CD4-positive, alpha-beta T cell treated with Interleukin-6 for 4 hours (primary cell): Measurements from ENCODE around the gene SFSWAP.

ENCODE experiments used
- DNase-seq: peaks from one replicate; pipeline ENCODE4 v3.0.0-alpha.2; 2020; ENCODE audit warnings: mixed read lengths

The SFSWAP gene

GRCh38 chr12:131824450-131824849 lies 113.6 kb downstream of the SFSWAP start:
- no peak for DNase-seq

DNA sequence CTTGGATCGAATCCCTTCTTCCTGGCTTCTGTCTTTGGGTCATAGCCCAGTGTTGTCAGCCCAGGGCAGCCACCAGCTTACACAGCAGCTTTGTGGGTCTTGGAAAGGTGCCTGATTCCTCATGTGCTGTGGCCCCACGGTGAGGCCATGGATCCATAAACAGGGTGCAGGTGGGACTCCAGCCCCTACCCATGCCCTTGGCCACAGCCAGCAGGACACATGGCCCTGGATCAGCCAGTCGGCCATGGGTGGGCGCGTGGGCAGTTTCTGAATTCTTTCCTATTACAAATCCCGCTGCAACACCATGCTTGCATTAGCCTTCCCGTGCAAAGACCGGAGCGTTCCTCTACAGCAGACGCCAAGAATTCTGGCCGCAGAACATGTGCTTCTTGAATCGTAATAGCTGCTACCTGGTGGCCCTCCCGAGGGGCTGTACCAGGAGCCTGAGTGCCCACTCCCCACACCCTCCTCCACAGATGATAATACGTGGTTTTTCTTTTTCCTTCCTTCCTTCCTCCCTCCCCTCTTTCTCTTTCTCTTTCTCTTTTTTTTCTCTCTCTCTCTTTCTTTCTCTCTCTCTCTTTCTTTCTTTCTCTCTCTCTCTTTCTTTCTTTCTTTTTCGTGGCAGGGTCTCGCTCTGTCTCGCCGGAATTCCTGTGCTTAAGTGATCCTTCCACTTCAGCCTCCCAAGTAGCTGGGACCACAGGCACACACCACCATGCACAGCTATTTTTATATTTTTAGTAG lies 114.4 kb downstream of the SFSWAP start:
- no peak for DNase-seq

GRCh38 chr12:131826097-131826928 lies 115.4 kb downstream of the SFSWAP start:
- DNase-seq, result no peak

- DNase-seq, result peak; percentile 17
These were observed 117.2 kb downstream of the SFSWAP start, which contains the start of gene MMP17 for GRCh38 chr12:131827961-131828534. Gene MMP17 (plus strand): TSS chr12:131828393. CDS start chr12:131828495, 102 bp downstream.

DNA sequence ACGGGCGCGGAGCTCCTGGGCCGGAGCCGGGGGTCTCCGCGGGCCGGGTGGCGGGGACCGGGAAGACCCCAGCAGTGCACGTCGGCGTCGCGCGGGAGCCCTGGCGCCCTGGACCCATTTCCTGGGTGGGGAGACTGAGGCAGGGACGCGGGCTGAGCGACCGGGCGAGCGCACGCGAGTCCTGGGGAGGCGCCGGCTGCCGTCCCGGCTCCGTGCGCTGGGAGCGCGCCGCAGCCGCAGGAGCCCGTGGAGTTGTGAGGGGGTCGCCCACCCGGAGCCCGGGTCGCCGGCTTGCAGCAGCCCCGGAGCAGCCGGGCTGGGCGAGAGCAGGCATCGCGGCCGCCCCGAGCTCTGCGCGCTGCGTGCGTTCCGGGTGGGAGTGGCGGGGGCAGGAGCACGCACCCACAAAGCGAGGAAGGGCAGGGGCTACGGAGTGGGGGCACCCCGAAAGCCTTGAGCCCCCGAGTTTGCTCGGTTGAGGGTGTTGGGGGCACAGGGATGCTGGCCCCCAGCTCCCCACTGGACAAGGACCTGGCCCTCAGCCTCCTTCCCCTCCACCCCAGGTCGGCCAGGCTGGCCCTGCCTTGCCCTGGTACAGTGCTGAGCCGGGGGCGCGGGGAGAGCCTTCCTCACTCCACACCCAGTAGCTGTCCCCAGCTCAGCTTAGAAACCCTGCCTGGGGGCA lies 117.9 kb downstream of the SFSWAP start:
- no peak for DNase-seq

DNA sequence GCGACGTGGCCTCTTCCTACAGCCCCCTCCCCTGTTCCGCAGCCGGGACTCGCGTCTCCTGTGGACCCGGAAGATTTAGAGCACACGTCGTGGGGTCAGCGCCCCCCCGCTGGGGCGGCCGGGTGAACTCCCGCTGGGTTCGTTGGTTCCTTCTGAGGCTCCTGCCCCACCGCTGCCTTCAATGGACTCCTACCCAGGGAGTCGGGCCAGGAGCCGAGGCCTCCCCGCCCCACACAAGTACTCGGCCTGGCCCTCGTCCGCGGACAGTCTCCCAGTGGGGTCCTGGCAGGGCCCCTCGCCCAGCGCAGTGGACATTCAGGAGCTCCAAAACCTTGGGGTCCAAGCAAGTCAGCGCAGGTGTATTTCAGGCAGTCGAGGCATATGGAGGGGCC lies 118.5 kb downstream of the SFSWAP start:
- no peak for DNase-seq

DNA sequence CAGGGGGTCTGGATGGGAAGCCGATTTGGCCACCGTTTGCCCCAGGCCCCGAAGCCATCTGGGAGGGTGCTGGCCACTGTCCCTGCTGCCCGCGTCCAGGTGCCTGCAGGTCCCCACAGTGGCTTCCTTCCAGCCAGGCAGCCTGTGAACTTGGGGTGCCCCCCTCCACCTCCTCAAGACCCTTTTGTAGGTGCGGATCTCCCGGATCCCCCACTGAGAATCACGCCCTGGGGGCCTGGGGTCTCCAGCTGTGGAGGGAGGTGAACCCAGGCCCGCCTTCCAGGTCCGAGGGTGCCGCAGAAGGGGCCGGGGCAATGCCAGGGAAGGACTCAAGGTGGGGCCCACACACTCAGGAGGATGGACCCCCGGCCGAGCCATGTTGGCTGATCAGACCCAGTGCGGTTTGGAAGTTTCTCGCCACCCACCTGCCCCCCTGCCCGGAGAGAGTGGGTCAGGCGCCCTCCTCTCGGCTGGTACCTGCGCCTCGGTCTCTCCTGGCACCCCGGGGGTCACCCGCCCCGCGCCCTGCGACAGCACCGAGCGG lies 119.0 kb downstream of the SFSWAP start:
- DNase-seq, result no peak

DNA sequence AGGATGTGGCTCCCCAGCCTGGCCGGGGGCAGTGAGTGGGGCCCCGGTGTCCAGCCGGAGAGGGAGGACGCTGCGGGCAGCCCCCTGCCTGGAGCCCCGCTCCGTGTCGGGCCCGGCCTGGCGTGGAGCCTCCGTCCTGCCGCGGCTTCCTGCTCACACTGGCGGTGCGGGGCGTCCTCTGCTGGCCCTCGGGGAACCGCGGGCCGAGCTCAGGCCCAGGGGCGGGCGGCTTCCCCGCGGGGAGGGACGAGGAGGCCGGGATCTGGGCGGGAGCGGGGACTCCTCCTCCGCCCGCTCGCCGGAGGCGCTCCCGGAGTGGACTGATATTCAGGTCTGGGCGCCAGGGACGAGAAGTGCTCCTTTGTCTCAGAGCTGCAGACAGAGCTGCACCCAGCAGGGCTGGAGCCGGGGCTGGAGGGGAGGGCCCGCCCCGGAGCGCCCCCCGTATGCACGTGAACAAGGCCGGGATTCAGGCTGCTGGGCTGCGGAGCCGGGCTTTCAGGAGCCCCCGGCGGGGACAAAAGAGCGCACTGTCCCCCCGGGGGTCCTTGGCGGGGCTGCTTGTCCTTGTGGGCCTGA lies 119.5 kb downstream of the SFSWAP start:
- DNase-seq, result peak; percentile 45

DNA sequence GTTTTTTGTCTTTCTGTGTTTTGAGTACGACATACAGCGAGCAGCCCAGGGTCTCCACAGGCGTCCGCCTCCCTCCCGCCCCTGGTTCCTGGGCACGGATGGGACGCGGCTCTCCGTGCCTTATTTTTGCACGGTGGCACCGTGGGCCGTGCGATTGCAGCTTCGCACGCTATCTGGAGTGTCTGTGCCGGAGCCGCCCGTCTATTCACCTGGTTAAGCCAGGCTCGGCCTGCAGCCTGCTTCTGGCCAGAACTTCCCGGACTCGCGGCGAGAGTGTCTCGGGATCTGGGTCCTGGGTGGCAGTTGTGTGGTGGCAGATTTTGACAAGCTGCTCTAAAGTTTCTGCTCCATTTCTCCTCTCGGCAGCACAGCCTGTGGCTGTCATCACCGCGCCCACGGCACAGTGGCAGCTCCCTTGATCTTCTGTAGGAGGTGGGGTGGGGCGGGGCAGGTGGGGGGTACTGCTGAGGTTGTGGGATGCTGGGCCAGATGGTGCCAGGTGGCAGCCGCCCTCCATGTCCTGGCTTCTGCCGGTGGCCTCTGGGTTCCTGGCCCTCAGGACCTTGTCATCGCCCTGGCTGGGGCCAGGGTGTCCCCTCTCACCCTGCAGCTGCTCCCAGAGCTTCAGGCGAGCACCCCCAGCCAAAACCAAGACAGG lies 120.2 kb downstream of the SFSWAP start:
- DNase-seq, result peak; percentile 24

GRCh38 chr12:131831635-131832041 lies 120.7 kb downstream of the SFSWAP start:
- DNase-seq, result no peak

- no peak for DNase-seq
These were observed 121.7 kb downstream of the SFSWAP start for GRCh38 chr12:131832321-131833231.

- DNase-seq, result no peak
These were observed 122.5 kb downstream of the SFSWAP start for GRCh38 chr12:131833288-131833895.

- DNase-seq, result no peak
These were observed 123.2 kb downstream of the SFSWAP start for GRCh38 chr12:131833896-131834641.

DNA sequence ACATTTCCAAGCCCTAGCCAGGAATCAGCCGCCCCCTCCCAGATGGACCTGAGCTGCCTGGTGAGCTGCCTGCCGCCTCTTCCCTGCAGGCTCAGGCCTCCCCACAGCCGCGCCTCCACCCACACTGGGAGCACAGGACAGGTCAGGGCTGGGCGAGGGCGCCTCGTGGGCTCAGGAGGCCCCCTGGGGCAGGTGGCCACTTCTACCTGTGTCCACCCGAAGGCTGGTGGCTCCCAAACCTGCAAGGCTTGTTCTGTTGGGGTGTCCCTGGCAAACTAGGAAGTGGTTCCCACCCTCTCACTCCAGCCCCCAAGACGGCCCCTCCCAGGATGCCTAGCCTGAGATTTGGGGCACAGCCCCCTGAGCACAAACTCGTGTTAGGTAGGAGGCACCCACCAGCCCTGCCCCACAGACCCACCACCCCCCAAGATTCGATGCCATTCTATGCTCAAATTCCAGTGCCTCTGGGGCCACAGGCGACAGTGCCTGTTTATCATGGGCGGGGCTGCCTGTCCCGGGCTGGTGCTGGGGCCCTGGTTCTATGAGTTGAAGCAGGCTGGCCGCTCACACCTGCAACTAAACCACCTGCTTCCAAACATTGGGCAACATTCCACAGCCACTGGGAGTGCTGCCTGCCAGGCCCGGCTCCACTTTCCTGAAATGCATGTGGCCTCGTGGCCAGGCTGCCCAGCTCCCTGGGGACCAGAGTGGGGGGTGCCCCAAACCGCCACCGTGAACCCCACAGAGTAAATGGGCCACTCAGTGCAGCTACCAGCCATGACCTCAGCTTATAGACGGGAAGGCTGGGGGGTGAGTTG lies 124.1 kb downstream of the SFSWAP start:
- no peak for DNase-seq

- no peak for DNase-seq
These were observed 124.8 kb downstream of the SFSWAP start for GRCh38 chr12:131835616-131836171.

DNA sequence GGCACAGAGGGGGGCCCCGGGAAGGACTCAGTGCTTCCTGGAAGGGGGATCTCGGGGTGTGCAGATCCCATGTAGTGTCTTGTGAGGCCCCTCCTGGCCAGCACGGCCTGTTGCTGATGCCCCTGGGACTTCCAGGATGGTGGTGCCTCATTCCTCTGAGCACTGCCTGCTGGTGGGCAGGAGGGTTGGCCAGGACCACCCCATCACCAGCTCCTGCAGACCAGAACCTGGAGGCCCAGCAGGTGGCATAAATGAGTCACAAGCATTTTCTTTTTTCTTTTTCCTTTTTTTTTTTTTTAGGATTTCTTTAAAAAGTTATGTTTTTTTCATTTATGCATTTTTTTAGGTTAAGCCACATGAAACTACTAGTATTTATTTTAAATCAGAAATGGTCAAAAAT lies 125.3 kb downstream of the SFSWAP start:
- DNase-seq, result no peak

- DNase-seq, result no peak
These were observed 126.0 kb downstream of the SFSWAP start for GRCh38 chr12:131836714-131837397.
